ENCODE results near the gene NRGN. TPM values are rescaled to one million over a fixed set of nuclear protein-coding genes. Genes with fewer than 3 reads are reported as not detected.
A peak's percentile ranks its signal among the peaks of the same experiment; 100 is the strongest.

Gene NRGN
- total and polyA plus RNA-seq, 2 of the 4 experiments (the other 2 are of a cell fraction), result 0.54 to 24.8 TPM

DNA sequence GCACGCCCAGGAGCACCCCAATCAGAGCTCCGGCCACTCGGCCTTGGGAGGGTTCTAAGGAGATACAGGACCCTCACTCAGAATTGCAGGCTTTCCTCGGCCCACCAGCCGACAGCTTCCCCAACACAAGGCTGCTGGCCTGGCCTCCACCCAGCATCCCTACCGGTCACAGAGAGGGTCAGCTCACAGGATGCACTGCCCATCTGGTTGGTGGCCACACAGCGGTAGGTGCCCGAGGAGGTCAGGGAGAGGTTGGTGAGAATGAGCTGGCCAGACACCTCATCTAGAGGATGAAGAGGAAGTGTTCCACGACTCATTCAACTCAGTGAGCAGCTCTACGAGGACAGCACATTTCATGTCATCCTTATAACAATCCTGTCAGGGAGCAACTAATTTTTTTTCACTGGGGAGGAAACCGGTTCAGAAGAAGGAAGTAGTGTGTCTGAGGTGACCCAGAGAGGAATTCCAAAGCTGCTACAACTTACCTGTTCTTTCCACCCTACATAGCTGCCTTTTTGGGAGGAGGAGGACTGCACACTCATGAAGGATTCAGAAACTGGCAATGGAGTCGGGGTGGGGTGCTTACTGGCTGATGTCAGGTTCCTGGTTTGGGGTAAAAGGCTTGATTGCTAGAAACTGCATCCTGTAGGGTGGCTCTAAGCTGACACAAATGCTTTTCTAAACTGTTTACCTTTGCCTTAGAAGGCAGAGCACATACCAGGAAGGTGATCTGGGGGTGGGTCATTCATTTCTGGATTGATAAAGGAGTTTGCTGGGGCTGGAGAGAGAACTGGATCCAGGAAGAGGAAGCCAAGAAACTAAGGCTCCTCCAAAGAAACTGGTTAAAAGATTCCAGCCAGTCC lies 9.0 kb downstream of the NRGN start:
- Histone ChIP-seq H3K23ac (ENCODE audit: low read depth, low read length) (0 out of 2 replicates have a peak overlapping the region, but pooled peaks have one; percentile 68), H3K27me3 (ENCODE audit: control insufficient read depth, insufficient read depth, low read length) (no peaks in the 10 kb centered on the region; the same call in 1 of the 2 replicates), H2BK15ac (ENCODE audit: low read depth, low read length) (peak overlapping the region; percentile 34; the same call in 2 of the 3 replicates), H3K9me3 (ENCODE audit: control insufficient read depth, insufficient read depth, low read length) (no peaks in the 10 kb centered on the region), H3K4me2 (ENCODE audit: low read depth, low read length) (no peak overlapping the region; the same call in 1 of the 2 replicates), H3K4ac (ENCODE audit: low read depth, low read length) (peak overlapping the region; percentile 76), H3K4me3 (ENCODE audit: insufficient read depth, low read depth, low read length) (no peak overlapping the region), H3K9ac (ENCODE audit: low read depth, low read length) (no peak overlapping the region), H2BK120ac (ENCODE audit: low read depth, low read length) (peak overlapping the region; percentile 72), H2BK5ac (ENCODE audit: low read depth, low read length, poor library complexity, severe bottlenecking) (peak overlapping the region; percentile 37), H3K18ac (ENCODE audit: low read depth, low read length) (no peak overlapping the region; the same call in 1 of the 2 replicates), H2AK5ac (ENCODE audit: low read depth, low read length) (peak overlapping the region; percentile 77; the same call in 1 of the 2 replicates), H2BK20ac (ENCODE audit: low read depth, low read length) (peak overlapping the region; percentile 76), H3K79me1 (ENCODE audit: low read depth in 1 of 2, low read length in 2 of 2) (no peaks in the 10 kb centered on the region; a peak in 1 of 4 replicates), H4K5ac (ENCODE audit: low read depth, low read length) (peak overlapping the region; percentile 55; the same call in 1 of the 2 replicates), H3K4me1 (ENCODE audit: control insufficient read depth, insufficient read depth, low read length) (peaks cover 10% of the 10 kb centered on the region), H2AFZ (replicated peaks; ENCODE audit: low read length, poor library complexity) (peak overlapping the region; percentile 87), H3K27ac (ENCODE audit: insufficient read depth, low read length) (no peak overlapping the region), H4K8ac (ENCODE audit: low read depth in 2 of 2, low read length in 2 of 2) (peak overlapping the region; percentile 0 to 16; a peak in 3 of 4 replicates), H4K20me1 (ENCODE audit: insufficient read depth, low read length) (no peaks in the 10 kb centered on the region), H3K14ac (replicated peaks; ENCODE audit: low read depth, low read length) (peak overlapping the region; percentile 68), H3K56ac (ENCODE audit: extremely low read depth, insufficient read depth, low read length) (no peak overlapping the region), H3K9me1 (ENCODE audit: insufficient read depth, low read length) (peaks cover 14% of the 10 kb centered on the region), H4K91ac (ENCODE audit: insufficient read depth, low read depth, low read length) (peak overlapping the region; percentile 39), H3K36me3 (ENCODE audit: control insufficient read depth, insufficient read depth, low read length) (no peaks in the 10 kb centered on the region), H2AK9ac (replicated peaks; ENCODE audit: low read depth, low read length, poor library complexity) (peak overlapping the region; percentile 63)
- WGBS, 2 experiments (ENCODE audit: extremely low coverage in 2 of 2, insufficient read length in 1 of 2), result no CpG with 5 or more reads among the region's 12 CpGs
- ChIA-PET CTCF (interaction anchor here (1.2 kb wide), 1 partner anchor 10 kb away, joined by 3 read pairs; no protein-coding TSS in a partner anchor), POLR2A (ENCODE audit: unreplicated experiment) (no interaction called here)
- intact Hi-C loops (cut with micrococcal nuclease), result loop anchor here (10.0 kb wide), 1 partner anchor 74 kb away; the partner anchor contains the start of genes SIAE and SPA17
- TF ChIP-seq MAFK (IDR thresholded peaks at IDR 0.05; ENCODE audit: low read depth, low read length) (no peak), BHLHE40 (IDR thresholded peaks at IDR 0.05; ENCODE audit: low read depth, low read length) (no peak), CTCF (conservative IDR thresholded peaks at IDR 0.05; ENCODE audit: low read depth, low read length) (no peak)
- dilution Hi-C loops (cut with HindIII; ENCODE audit: low sequenced_read_pairs, unreplicated experiment), result no loop called here
- ATAC-seq (ENCODE audit: low read depth) (no peak), DNase-seq (peak; percentile 56)
- in situ Hi-C loops (cut with MboI; ENCODE audit: low sequenced_read_pairs), result no loop called here
- BruUV-seq (replicated peaks), result no TSS peak

Data from IMR-90 (cell line).